Stimulated activated CD4-positive, alpha-beta T cell treated with anti-CD3 and anti-CD28 coated beads, Interleukin-12 subunit alpha, Interleukin-12 subunit beta, amount 100 ng/mL, for 48 hours (primary cell): ENCODE data around the gene TRAM2.

Experiments
- DNase-seq, 3 donors: peaks; one replicate each; pipeline ENCODE4 v3.0.0-alpha.2; 2020; ENCODE audit warnings: low read depth in 2 of 3, low spot score in 1 of 3

The TRAM2 gene

GRCh38 chr6:52548353-52548713 is 28.5 kb downstream of the TRAM2 start:
- no peak for DNase-seq

GRCh38 chr6:52547647-52548352 is 29.1 kb downstream of the TRAM2 start:
- DNase-seq = no peak

- no peak for DNase-seq
These were observed 30.2 kb downstream of the TRAM2 start for GRCh38 chr6:52546678-52547077.

- no peak for DNase-seq
These were observed 30.7 kb downstream of the TRAM2 start for GRCh38 chr6:52546192-52546591.

GRCh38 chr6:52545406-52546119 is 31.3 kb downstream of the TRAM2 start:
- no peak for DNase-seq

- no peak for DNase-seq
These were observed 32.1 kb downstream of the TRAM2 start for GRCh38 chr6:52544602-52545405.

GRCh38 chr6:52543729-52544601 is 32.9 kb downstream of the TRAM2 start:
- no peak for DNase-seq

GRCh38 chr6:52543262-52543661 is 33.6 kb downstream of the TRAM2 start:
- DNase-seq = no peak

GRCh38 chr6:52541135-52541534 is 35.7 kb downstream of the TRAM2 start:
- DNase-seq = no peak

- DNase-seq = no peak
These were observed 36.5 kb downstream of the TRAM2 start for GRCh38 chr6:52540286-52540902.

- DNase-seq = no peak
These were observed 37.3 kb downstream of the TRAM2 start for GRCh38 chr6:52539607-52540006.

- no peak for DNase-seq
These were observed 37.9 kb downstream of the TRAM2 start for GRCh38 chr6:52538901-52539354.

GRCh38 chr6:52538252-52538900 is 38.5 kb downstream of the TRAM2 start:
- no peak for DNase-seq

GRCh38 chr6:52537001-52537753 is 39.7 kb downstream of the TRAM2 start:
- DNase-seq = no peak

GRCh38 chr6:52536424-52536916 is 40.4 kb downstream of the TRAM2 start:
- no peak for DNase-seq

GRCh38 chr6:52535711-52536423 is 41.0 kb downstream of the TRAM2 start:
- DNase-seq = no peak

- DNase-seq = no peak
These were observed 41.9 kb downstream of the TRAM2 start for GRCh38 chr6:52534966-52535390.

- DNase-seq = no peak
These were observed 42.5 kb downstream of the TRAM2 start for GRCh38 chr6:52534363-52534762.
